Brain microvascular endothelial cell (primary cell): ENCODE data around the gene FRMD8.
A peak's percentile ranks its signal among the peaks of the same experiment; 100 is the strongest.

Experiments used
- DNase-seq: peaks from one replicate; pipeline ENCODE4 v3.0.0-alpha.2; 2020
- H3K27ac ChIP-seq: fragments of 250-450 bp; sonication (Bioruptor Pico); 2 replicates; pipeline ENCODE4 v1.5.1; 2020; ENCODE audit warnings: mild to moderate bottlenecking, moderate library complexity
- H3K27me3 ChIP-seq: fragments of 250-450 bp; sonication (Bioruptor Pico); replicated peaks from 2 replicates; pipeline ENCODE4 v1.5.1; 2020; ENCODE audit warnings: mild to moderate bottlenecking
- H3K36me3 ChIP-seq: fragments of 250-450 bp; sonication (Bioruptor Pico); replicated peaks from 2 replicates; pipeline ENCODE4 v1.5.1; 2020; ENCODE audit warnings: mild to moderate bottlenecking
- H3K4me3 ChIP-seq: 2 replicates; pipeline ENCODE4 v1.5.1; 2011; ENCODE audit warnings: low read depth, mild to moderate bottlenecking, control low read depth, low read length, moderate library complexity
- CTCF ChIP-seq: IDR thresholded peaks from 2 replicates; pipeline ENCODE4 v1.5.1; 2011; ENCODE audit warnings: low read depth, mild to moderate bottlenecking, moderate library complexity, low read length, control low read depth, inconsistent platforms; ENCODE audit errors: missing control alignments
- in situ Hi-C: cut with HindIII; loops from 2 replicates; pipeline ENCODE4 v1.10.0; 2017; ENCODE audit warnings: low sequenced_read_pairs, low pct_ligation_motif_present

The FRMD8 gene

GRCh38 chr11:65396769-65397745 lies 10.6 kb downstream of the FRMD8 start:
- no peak for DNase-seq
- H3K27ac ChIP-seq: no peak overlapping the region
- no peak overlapping the region for H3K4me3 ChIP-seq
- no peak for TF ChIP-seq CTCF
- in situ Hi-C loops: no loop called here
- no peaks in the 10 kb centered on the region for H3K27me3 ChIP-seq
- peaks cover 90% of the 10 kb centered on the region for H3K36me3 ChIP-seq

GRCh38 chr11:65398362-65398910 lies 12.0 kb downstream of the FRMD8 start:
- peaks cover 79% of the 10 kb centered on the region for H3K36me3 ChIP-seq
- no peak overlapping the region for H3K4me3 ChIP-seq
- no peak for DNase-seq
- TF ChIP-seq CTCF: peak; percentile 25
- in situ Hi-C loops: no loop called here
- H3K27me3 ChIP-seq: no peaks in the 10 kb centered on the region
- H3K27ac ChIP-seq: no peak overlapping the region

GRCh38 chr11:65399249-65399648 lies 12.8 kb downstream of the FRMD8 start:
- DNase-seq: no peak
- in situ Hi-C loops: no loop called here
- Histone ChIP-seq H3K27me3 (no peaks in the 10 kb centered on the region), H3K27ac (no peak overlapping the region), H3K36me3 (peaks cover 78% of the 10 kb centered on the region), H3K4me3 (no peak overlapping the region)
- no peak for TF ChIP-seq CTCF

- TF ChIP-seq CTCF: no peak
- H3K27ac ChIP-seq: no peak overlapping the region
- H3K27me3 ChIP-seq: no peaks in the 10 kb centered on the region
- H3K36me3 ChIP-seq: peaks cover 76% of the 10 kb centered on the region
- no peak overlapping the region for H3K4me3 ChIP-seq
- in situ Hi-C loops: no loop called here
- no peak for DNase-seq
Observed at GRCh38 chr11:65399845-65400244, 13.4 kb downstream of the FRMD8 start.

- Histone ChIP-seq H3K4me3 (no peak overlapping the region), H3K36me3 (peaks cover 78% of the 10 kb centered on the region), H3K27me3 (no peaks in the 10 kb centered on the region), H3K27ac (no peak overlapping the region)
- no peak for TF ChIP-seq CTCF
- in situ Hi-C loops: no loop called here
- DNase-seq: no peak
Observed at GRCh38 chr11:65400307-65401072, 14.1 kb downstream of the FRMD8 start.
